ENCODE results near the gene TMEM101. TPM values are rescaled to one million over a fixed set of nuclear protein-coding genes. Genes with fewer than 3 reads are reported as not detected.
"Not testable (repeated sequence)": the region's sequence is repeated elsewhere in the genome, so short reads cannot be mapped to it uniquely, and the experiment has no call there.

Gene TMEM101
- total and polyA plus RNA-seq, 2 experiments from 2014 or later, result 22.5 to 65.8 TPM

- TF ChIP-seq, protein P1, sequence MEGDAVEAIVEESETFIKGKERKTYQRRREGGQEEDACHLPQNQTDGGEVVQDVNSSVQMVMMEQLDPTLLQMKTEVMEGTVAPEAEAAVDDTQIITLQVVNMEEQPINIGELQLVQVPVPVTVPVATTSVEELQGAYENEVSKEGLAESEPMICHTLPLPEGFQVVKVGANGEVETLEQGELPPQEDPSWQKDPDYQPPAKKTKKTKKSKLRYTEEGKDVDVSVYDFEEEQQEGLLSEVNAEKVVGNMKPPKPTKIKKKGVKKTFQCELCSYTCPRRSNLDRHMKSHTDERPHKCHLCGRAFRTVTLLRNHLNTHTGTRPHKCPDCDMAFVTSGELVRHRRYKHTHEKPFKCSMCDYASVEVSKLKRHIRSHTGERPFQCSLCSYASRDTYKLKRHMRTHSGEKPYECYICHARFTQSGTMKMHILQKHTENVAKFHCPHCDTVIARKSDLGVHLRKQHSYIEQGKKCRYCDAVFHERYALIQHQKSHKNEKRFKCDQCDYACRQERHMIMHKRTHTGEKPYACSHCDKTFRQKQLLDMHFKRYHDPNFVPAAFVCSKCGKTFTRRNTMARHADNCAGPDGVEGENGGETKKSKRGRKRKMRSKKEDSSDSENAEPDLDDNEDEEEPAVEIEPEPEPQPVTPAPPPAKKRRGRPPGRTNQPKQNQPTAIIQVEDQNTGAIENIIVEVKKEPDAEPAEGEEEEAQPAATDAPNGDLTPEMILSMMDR (IDR thresholded peaks at IDR 0.05; ENCODE audit: low read depth, low read length), result no peak
- DNase-seq (ENCODE audit: low read depth in 1 of 2, low spot score in 1 of 2), result no peak
- Histone ChIP-seq H3K9me3 (ENCODE audit: low read depth) (no peaks in the 10 kb centered on the region), H3K4me3 (no peak overlapping the region), H3K27ac (no peak overlapping the region), H3K4me1 (ENCODE audit: low read depth) (no peaks in the 10 kb centered on the region), H3K27me3 (peaks cover 17% of the 10 kb centered on the region), H3K36me3 (no peaks in the 10 kb centered on the region)
Observed at GRCh38 chr17:43974382-43975266, 40.1 kb downstream of the TMEM101 start.

- H3K36me3 ChIP-seq; H3K4me3 ChIP-seq; H3K27me3 ChIP-seq; H3K27ac ChIP-seq; H3K9me3 ChIP-seq (ENCODE audit: low read depth); H3K4me1 ChIP-seq (ENCODE audit: low read depth); DNase-seq (ENCODE audit: low read depth in 1 of 2, low spot score in 1 of 2): not testable (repeated sequence)
Observed at GRCh38 chr17:43972444-43973212, 42.1 kb downstream of the TMEM101 start.

- DNase-seq (ENCODE audit: low read depth in 1 of 2, low spot score in 1 of 2); H3K27ac ChIP-seq; H3K4me1 ChIP-seq (ENCODE audit: low read depth); H3K27me3 ChIP-seq; H3K36me3 ChIP-seq; H3K9me3 ChIP-seq (ENCODE audit: low read depth); H3K4me3 ChIP-seq: not testable (repeated sequence)
Observed at GRCh38 chr17:43971436-43971835, 43.3 kb downstream of the TMEM101 start.

DNA sequence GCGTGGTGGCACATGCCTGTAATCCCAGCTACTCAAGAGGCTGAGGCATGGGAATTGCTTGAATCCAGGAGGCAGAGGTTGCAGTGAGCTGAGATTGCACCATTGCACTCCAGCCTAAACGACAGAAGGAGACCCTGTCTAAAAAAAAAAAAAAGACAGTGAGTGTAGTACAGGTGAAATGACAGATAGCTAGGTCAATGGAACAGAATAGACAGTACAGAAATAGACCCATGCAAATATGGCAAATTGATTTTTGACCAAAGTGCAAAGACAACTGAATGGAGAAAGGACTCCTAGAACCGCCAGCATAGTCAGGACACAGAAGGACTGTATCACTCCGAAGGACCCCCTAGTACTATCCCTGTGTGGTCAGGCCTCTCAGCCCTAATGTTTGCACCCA is 44.4 kb downstream of the TMEM101 start:
- Histone ChIP-seq H3K27ac (no peak overlapping the region), H3K27me3 (no peaks in the 10 kb centered on the region), H3K4me1 (ENCODE audit: low read depth) (no peaks in the 10 kb centered on the region), H3K4me3 (no peak overlapping the region), H3K36me3 (no peaks in the 10 kb centered on the region), H3K9me3 (ENCODE audit: low read depth) (no peaks in the 10 kb centered on the region)
- no peak for DNase-seq (ENCODE audit: low read depth in 1 of 2, low spot score in 1 of 2)
- TF ChIP-seq, protein P1 (IDR thresholded peaks at IDR 0.05; ENCODE audit: low read depth, low read length), result no peak

GRCh38 chr17:43967251-43967875 is 47.4 kb downstream of the TMEM101 start:
- TF ChIP-seq, protein P1 (IDR thresholded peaks at IDR 0.05; ENCODE audit: low read depth, low read length), result no peak
- H3K4me3 ChIP-seq, result no peak overlapping the region
- no peak overlapping the region for H3K27ac ChIP-seq
- H3K27me3 ChIP-seq, result no peaks in the 10 kb centered on the region
- DNase-seq (ENCODE audit: low read depth in 1 of 2, low spot score in 1 of 2), result no peak
- no peaks in the 10 kb centered on the region for H3K36me3 ChIP-seq
- H3K9me3 ChIP-seq (ENCODE audit: low read depth), result no peaks in the 10 kb centered on the region
- no peaks in the 10 kb centered on the region for H3K4me1 ChIP-seq (ENCODE audit: low read depth)

DNA sequence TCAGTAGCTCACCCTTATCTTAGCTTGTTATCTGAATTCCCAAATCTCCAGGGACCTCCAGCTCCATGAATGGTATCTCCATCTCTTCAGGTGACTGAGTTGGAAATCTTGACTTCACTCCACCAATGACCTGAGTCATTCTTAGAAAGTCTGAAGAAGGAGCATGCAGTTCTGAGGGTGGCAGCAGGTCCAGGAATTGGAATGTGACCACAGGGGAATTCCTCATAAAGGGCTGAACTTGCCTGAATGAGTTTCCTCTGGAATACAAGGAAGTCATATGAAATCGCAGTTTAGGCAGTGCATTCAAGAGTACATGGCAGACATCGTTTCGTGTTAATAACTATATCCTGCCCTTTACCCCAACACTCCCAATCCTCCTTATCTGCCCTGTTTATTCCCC is 48.5 kb downstream of the TMEM101 start:
- Histone ChIP-seq H3K27me3 (no peaks in the 10 kb centered on the region), H3K4me3 (no peak overlapping the region), H3K9me3 (ENCODE audit: low read depth) (no peaks in the 10 kb centered on the region), H3K36me3 (no peaks in the 10 kb centered on the region), H3K27ac (no peak overlapping the region), H3K4me1 (ENCODE audit: low read depth) (no peaks in the 10 kb centered on the region)
- DNase-seq (ENCODE audit: low read depth in 1 of 2, low spot score in 1 of 2), result no peak
- TF ChIP-seq, protein P1 (IDR thresholded peaks at IDR 0.05; ENCODE audit: low read depth, low read length), result no peak
